Stimulated activated CD8-positive, alpha-beta memory T cell treated with anti-CD3 and anti-CD28 coated beads, Interleukin-4, amount 100 ng/mL, for 48 hours (primary cell): Measurements from ENCODE around the gene PTMA.
"Not testable (repeated sequence)": the region's sequence is repeated elsewhere in the genome, so short reads cannot be mapped to it uniquely, and the experiment has no call there.

Source experiments
- DNase-seq: peaks from one replicate; pipeline ENCODE4 v3.0.0-alpha.2; 2020

The PTMA gene

DNA sequence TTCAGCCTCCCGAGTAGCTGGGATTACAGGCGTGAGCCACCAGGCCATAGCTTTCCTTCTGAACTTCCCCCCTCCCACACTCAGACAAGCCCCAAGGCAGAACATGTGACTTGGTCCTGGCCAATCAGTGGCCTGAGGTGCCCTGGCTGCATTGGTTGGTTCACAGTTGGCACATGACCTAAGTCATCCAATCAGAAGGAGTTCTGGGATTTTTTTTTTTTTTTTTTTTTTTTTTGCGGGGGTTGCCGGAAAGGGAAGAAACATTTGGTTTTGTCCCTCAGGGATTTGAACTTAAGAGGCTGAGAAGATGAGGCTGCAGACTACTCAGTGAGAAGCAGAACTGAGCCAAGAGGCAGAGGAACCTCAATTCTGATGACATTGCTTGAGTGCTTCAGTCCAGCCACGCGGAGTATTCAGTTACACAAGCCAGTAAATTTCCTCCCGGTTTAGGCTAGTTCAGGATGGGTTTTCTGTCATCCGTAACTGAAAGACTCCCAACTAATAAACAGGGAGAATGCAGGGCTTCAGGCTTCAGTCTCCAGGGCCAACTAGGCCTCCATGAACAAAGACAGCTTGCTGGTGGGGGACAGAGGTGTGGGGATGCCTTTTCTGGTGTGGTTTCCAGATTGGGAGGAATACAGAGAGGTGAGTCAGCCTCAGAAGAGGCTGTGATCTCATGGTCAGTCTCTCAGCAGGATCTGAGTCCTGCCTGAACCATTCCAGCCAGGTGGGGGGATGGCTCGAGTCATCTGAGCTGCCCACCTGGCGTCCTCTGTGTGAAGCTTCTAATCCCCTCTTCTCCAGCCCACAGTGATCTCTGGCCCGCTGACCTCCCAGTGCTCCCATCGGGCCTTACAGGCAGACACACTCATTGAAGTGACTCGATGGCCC is 9.2 kb downstream of the PTMA start:
- peak; percentile 56 for DNase-seq

DNA sequence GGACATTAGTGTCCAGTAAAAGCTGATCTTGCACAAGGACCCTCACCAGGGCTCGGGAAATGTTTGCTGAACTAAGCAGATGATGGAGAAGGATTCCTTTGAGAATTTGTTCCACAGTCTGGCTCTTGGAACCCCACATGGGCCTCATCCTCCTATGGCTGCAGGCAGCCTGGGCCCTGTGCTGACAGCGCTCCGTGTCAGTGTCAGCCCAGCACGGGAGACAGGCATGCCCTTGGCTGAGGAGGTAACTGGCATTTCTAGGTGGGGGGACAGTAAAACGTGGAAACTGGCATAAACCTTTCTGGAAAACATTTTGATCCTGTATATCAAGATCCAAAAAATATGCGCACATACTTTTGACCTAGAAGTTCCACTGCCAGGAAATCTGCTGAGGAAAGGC is 10.5 kb downstream of the PTMA start:
- DNase-seq: no peak

DNA sequence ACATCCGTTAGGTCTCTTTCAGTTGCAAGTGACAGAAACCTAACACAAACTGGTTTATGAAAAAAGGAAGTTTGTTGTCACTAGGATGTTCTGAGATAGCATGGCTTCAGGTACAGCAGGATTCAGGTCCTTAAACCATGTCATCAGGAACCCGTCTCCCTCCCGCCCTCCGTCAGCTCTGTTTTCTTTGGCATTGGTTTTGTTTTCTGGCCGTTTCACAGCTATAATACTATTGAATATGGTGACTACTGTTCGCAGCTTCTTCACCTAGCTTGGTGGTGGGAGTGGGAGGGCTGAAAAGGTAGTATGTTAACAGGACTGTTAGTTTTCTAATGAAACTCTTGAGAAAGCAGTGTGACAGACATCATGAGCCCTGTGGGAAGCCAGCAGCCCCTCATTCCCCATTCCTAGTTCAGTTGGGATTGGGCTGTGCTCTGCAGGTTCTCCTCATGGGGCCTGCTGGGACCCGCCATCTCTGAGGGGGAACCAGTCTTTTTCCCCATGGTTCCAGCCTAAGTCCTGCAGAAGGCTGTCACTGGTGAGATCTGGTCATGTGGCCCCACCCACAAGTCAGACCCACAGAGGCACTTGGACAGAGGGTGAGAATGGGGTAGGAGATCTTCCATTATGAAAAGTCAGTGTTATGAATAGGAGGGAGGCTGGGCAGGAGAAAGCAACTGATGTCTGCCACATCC is 12.1 kb downstream of the PTMA start:
- no peak for DNase-seq

DNA sequence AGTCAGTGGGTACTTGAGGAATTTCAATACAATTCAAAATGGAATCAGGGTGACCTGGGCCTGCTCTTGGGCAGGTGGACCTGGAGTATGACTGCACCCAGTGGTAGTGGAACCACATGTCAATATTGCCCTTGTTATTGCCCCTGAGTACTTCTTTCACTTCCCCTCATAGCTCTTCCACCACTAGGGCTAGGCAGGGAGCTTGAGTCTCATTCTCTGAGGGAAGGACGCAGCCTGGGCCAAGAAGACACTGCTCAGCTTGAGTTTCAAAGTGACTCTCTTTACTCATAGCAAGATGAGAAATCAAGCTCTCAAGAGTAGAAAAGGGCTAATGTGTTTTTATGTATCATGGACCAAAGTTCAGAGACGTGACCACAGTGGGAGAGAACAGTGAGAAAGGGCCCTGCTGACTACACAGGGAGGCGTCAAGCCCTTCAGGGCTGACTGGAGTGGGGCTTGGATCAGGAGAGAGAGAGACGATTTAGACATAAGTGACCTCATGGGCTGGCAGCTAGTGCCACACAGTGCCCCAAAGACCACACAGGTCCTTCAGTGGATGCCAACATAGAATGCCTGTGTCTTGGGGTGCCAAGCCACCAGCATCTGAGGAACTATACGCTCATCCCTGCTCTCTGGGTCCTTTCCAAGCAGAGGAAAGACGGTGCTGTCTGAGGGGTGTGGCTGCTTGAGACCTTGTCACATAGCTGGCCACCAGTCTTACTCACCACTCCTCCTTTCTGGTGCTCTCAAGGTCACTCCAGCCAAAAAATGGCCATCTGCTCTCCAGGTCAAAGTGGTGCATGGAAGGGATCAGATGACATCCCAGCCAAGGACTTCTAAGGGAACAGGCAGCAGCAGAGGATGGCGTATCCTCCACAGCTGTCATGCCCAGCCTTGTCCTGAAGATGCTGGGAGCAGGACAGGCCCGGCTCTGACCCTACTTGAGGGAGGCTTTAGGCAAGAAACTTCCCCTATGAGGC is 13.0 kb downstream of the PTMA start:
- no peak for DNase-seq

DNA sequence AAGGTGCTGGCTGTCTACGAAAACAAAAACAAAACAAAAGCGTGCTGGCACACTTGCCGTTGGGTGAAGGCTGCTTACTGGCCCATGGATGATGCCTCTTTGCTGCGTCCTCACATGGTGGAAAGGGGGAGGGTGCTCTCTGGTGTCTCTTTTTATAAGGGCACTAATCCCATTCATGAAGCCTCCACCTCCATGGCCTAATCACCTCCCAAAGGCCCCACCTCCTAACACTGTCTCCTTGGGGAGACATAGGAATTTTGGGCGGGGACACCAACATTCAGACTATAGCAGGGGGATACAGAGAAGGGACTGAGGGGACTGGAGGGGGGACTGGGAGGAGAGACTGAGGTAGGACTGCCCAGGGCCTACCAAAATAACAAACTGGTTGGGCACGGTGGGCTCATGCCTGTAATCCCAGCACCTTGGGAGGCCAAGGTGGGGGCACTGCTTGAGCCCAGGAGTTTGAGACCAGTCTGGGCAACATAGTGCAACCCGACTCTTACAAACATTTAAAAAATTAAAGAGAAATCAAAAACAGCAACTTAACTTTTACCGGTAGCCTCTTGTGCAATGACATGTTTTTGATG is 14.5 kb downstream of the PTMA start:
- DNase-seq: no peak

DNA sequence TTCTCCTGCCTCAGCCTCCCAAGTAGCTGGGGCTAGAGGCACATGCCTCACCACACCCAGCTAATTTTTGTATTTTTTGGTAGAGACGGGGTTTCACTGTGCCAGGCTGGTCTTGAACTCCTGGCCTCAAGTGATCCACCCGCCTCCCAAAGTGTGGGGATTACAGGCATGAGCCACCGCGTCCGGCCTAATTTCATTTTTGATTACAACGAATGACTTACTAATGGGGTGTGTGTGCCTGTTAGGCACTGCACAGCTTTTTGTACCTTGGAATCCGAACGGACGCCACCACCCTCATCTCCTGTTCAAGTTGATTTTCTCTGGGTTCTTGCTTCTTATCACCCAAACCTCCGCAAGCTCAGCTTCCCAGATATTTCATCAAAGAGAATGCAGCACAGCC is 17.2 kb downstream of the PTMA start:
- no peak for DNase-seq

DNA sequence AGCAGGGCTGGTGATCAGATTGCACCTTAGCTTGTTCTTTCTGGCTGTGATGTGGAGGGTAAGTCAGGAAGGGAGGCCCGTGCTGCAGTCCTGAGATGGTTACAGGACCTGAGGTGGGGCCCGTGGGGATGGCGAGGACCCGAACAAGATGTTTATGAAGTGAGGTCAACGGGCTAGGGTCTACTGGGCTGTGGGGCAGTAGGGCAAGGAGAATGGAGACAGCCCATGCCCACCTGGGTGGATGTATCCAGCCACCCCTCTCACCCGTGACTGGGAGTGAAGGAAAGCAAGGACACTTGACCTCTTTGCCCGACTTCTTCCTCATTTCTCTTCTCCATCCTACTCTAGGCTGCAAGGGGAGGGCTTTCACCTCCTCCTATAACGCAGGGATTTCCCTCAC is 18.0 kb downstream of the PTMA start:
- no peak for DNase-seq

DNA sequence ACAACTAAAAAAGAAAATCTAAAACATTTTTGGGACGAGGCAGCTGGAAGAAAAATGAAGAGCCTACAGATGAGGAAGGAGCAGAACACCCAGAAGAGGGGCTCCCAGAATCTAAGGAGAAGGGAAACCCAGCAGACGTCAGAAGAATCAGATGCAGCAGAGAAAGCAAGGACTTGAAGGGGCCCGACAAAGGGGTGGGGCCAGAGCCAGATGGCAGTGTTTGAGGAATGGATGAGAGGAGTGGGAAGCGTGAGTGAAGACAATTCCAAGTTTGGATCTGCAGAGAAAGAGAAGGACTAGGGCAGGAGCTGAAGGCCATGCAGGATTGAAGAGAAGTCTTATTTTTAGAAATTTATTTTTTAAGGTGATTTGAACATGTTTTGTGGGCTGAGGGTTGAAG is 19.3 kb downstream of the PTMA start:
- DNase-seq: no peak

DNA sequence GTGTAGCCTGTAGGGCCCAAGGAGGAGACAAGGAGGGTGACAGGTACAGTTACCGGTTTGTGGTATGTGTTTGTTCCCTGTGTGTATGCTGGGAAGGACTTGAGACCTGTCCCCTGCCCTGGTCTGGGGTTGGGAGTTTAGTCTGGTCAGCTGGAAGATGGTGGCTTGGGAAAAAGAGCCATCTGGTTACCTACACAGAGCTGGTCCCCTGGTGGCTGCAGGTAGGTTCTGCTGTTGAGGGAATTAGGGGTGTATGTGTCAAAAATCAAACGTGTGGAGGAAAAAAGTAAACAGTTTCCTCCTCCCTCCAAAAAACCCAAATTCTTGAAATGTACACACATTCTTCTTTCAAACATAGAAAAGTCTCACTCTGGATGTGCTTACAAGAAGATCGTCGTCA is 24.3 kb downstream of the PTMA start:
- DNase-seq: no peak

DNA sequence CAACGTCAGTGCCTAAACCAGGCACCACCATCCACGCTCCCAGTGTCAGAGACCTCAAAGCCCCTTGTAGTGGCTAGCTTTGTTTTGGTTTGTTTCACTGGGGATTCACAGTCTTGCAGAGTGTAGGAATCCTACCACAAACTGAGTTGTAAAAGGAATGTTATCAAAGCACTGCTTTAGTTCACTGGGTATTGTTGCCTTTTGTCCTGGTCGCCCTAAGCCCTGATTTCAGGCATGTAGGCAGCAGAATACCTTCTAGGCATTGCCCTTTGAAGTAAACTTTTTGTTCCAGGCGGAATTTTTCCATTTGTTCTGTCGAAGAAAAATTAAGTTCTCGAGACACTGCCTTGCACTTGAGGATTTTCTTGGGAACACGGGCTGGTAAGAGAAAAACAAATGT is 29.4 kb downstream of the PTMA start:
- DNase-seq: no peak

DNA sequence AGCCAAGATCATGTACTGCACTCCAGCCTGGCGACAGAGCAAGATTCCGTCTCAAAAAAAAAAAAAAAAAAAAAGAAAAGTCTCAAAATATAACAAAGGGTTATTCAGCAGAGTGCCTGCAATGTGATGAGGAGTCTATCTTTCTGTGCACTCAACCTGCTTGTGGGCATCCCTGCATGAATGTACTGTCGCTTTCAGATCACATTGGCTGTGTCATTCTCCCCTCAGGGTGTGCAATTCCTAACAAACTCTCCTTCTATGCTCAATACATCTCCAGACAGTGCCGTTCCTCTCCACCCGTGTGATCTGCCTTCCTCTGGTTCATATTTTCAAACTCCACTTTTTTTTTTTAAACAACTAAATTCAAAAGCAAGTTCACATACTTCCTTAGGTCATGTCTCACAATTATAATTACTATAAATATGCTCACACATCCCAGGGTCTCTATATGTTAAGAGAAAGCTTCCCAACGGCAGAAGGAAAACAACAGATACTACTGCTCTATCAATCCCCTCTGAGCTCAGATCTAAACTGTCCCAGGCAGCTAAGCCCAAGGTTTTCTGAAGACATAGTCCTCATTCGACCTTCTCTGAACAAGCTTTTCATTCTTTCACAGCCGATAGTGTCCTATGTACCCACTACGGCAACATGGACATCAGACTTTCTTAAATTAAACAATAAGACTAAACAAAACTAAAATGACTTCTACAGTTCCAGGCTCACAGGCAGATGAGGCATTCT is 35.2 kb downstream of the PTMA start:
- DNase-seq: no peak

DNA sequence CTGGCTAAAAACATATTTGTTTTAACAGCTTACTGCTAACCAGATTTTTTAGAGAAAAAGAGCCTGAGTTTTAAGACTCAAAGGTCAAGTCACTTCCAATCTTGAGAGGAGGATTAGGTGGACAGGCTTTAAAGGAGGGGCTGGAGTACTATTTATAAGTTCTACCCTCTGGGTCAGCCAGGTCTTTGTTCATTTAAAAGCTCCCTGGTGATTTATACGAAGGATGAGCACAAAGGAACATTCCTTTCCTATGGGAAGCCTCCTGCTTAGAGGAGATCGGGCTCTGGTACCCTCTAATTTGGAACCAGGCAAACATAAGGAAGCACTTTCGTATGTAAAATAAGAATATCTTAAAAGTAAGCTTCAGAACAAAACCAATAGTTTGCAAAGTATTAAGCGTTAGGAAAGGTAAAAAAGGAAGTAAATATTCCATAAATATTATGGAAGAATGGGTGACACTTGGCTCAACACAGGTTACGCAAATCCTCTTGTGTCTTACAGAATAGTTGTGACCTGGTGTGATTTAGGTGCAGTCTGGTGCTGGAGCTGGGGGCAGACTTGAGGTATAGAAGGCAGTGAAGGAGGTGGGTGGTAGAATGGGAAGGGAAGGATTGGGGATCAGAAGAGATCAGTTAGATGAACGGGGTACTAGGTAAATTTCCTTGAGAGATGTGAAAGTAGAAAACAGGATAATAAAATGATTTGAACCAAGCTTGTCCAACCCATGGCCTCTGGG is 37.1 kb downstream of the PTMA start:
- DNase-seq: no peak

DNA sequence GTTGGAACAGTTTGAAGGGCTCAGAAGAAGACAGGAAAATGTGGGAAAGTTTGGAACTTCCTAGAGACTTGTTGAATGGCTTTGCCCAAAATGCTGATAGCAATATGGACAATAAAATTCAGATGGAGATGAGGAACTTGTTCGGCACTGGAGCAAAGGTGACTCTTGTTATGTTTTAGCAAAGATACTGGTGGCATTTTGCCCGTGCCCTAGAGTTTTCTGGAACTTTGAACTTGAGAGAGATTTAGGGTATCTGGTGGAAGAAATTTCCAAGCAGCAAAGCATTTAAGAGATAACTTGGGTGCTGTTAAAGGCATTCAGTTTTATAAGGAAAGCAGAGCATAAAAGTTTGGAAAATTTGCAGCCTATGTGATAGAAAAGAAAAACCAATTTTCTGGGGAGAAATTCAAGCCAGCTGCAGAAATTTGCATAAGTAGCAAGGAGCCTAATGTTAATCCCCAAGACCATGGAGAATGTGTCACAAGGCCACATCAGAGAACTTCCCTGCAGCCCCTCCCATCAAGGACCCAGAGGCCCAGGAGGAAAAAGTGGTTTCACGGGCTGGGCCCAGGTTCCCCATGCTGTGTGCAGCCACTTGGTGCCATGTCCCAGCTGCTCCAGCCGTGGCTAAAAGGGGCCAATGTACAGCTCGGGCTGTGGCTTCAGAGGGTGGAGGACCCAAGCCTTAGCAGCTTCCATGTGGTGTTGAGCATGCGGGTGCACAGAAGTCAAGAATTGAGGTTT is 40.0 kb downstream of the PTMA start:
- DNase-seq: not testable (repeated sequence)

DNA sequence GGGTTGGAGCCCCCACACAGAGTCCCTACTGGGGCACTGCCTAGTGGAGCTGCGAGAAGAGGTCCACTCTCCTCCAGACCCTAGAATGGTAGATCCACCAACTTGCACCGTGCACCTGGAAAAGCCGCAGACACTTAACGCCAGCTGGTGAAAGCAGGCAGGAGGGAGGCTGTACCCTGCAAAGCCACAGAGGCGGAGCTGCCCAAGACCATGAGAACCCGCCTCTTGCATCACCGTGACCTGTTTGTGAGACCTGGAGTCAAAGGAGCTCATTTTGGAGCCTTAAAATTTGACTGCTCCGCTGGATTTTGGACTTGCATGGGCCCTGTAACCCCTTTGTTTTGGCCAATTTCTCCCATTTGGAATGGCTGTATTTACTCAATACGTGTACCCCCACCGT is 40.7 kb downstream of the PTMA start:
- not testable (repeated sequence) for DNase-seq

DNA sequence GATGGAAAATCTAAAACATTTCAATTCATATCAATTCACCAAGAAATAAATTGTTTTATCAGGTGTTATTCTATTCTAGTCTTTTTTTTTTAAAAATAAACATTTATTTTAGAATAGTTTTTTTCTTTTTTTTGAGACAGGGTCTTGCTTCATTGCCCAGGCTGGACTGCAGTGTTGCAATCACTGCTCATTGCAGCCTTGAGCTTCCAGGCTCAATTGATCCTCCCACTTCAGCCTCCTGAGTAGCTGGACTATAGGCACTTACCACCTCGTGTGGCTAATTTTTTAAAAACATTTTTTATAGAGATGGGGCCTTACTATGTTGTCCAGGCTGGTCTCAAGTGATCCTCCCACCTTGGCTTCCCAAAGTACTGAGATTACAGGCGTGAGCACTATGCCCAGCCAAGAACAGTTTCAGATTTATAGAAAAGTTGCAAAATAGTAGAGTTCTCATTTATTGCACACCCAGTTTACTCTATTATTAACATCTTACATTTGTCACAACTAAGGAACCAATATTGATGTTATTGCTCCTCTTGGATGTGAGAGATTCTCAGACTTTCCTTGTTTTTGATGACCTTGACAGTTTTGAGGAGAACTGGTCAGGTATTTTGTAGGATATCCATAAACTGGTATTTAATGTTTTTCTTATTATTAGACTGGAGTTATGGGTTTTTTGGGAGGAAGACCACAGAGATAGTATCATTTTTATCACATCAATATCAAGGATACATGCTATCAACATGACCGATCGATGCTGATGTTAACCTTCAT is 42.9 kb downstream of the PTMA start:
- DNase-seq: no peak

DNA sequence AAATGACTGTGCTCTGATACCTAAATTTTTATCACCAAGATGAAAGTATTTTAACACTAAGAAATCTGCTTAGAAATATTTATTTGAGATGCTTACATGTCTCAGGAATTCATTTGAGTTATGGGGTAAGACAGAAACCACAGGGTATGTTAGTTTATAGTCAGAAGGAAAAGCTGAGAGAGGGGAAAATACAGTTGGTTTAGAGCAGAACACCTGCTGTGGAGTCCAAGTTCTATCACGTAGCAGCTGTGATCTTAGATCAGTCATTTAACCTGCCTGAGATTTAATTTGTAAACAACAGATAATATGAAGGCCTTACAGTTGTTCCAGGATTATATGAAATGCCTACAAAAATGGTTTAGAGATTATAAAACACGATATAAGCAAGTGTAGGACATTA is 43.7 kb downstream of the PTMA start:
- no peak for DNase-seq

DNA sequence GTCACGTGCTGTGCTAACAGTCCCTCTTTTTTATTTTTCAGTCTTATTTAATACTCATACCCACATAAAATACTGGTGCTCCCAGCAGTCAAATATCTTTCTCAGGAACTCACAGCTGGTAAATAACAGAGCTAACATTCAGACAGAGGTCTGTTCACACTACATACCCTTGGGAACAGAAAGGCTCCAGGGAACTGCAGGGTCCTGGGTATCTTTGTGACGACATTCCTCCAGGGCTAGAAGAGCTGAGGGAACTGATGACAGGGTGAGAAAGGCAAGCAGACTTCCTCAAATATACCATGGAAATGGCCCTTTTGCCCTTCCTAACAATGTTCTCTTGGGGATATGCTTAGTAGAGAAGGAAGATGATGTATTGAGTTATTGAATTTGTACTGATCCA is 53.4 kb downstream of the PTMA start:
- DNase-seq: no peak
